ENCODE results near the gene NT5DC1. TPM values are rescaled to one million over a fixed set of nuclear protein-coding genes. Genes with fewer than 3 reads are reported as not detected.

NT5DC1 gene
- total RNA-seq, 2 experiments from 2014 or later: 51.1 to 51.3 TPM

DNA sequence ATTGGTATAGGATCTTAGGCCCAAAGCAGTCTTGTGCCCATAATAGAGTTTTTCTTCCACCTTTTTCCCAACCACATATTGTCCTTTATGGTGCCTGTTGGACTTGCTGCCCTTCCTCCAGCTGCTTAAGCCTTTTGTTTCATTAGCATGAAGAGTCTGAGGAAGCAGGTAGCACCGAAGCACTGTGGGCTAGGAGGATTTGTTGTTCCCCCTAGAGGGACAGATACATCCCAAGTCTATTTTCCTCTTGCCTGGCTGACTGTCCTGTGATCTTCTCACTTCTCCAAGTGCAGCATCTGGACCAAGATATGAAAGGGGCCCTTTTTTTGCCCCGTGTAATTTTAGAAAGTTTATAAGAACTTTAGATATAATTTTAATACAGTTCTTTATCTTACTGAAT lies 75.9 kb downstream of the NT5DC1 start:
- POLR2A ChIA-PET: no interaction called here
- no peak overlapping the region for H3K27ac Mint-ChIP-seq

DNA sequence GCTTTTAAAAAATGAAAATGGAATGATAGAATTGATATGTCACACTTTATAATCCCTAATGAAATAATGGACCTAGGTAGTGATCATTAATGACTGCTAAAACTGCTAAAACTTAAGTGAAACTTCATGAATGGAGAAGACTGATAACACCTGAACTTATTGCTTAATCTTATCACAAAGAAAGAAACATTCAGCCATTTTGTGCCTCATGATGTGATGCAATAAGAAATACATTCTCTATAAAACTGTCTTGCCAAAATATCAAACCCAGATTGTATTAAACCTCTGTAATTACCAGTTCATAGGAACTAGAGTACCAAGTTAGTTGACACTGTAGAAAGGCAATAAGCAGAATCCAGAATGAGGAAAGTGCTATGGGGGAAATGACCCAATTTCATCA lies 79.7 kb downstream of the NT5DC1 start:
- H3K27me3 Mint-ChIP-seq: no peaks in the 10 kb centered on the region
- H3K36me3 Mint-ChIP-seq: peaks cover 13% of the 10 kb centered on the region
- no peak for DNase-seq
- intact Hi-C loops (cut with micrococcal nuclease): no loop called here
- no peaks in the 10 kb centered on the region for H3K4me1 Mint-ChIP-seq (ENCODE audit: low read depth)
- H3K4me3 Mint-ChIP-seq: no peak overlapping the region
- H3K9me3 Mint-ChIP-seq: peaks cover 6% of the 10 kb centered on the region
- ChIA-PET POLR2A (no interaction called here), CTCF (no interaction called here)
- no peak overlapping the region for H3K27ac Mint-ChIP-seq

More for the DNA sequence above, 75.9 kb downstream of the NT5DC1 start:
- DNase-seq: no peak
- Mint-ChIP-seq H3K4me1 (ENCODE audit: low read depth) (no peaks in the 10 kb centered on the region), H3K4me3 (no peak overlapping the region), H3K36me3 (peaks cover 26% of the 10 kb centered on the region), H3K27me3 (no peaks in the 10 kb centered on the region), H3K9me3 (peaks cover 19% of the 10 kb centered on the region)
- CTCF ChIA-PET: no interaction called here
- intact Hi-C loops (cut with micrococcal nuclease): no loop called here

DNA sequence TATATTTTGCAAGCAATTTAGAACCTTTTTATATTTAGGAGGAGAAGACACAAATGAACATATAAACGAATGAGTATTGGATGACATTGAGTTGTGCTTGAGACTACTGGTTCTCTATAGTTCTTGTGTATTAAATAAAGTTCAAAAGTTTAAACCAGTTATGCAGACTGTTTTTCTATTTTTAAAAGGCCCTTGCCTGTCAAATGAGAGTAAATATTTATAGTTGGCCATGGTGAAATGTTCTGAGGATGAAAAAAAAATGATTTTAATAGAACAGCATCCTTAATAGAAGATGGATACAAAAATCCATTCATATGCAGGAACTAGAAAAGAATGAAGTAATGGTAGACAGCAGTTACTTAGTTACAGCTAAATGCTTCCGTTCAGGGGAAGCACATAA lies 88.8 kb downstream of the NT5DC1 start:
- no peak overlapping the region for H3K27ac Mint-ChIP-seq
- CTCF ChIA-PET: no interaction called here

DNA sequence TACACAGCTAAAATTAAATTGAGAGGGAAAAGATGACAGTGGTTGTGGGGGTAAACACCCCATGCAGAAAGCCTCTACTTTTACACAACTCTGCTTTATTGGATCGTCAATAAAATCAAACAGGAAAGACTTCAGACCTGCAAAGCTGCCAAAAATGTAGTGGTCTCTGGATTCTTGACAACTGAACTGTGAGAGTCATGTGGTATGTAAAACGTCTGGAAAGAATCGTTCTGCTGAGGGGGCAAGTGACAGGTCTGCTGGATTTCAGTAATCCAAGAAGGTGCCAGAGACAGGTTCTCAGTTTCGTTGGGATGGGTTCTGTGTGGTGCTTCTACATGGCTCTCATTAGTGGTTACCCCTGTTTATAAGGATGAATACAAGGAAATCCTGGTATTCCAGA lies 89.9 kb downstream of the NT5DC1 start:
- Mint-ChIP-seq H3K4me1 (ENCODE audit: low read depth) (no peaks in the 10 kb centered on the region), H3K4me3 (no peak overlapping the region), H3K27ac (no peak overlapping the region), H3K9me3 (no peaks in the 10 kb centered on the region), H3K27me3 (no peaks in the 10 kb centered on the region), H3K36me3 (peaks cover 10% of the 10 kb centered on the region)
- CTCF ChIA-PET: no interaction called here
- no peak for DNase-seq
- intact Hi-C loops (cut with micrococcal nuclease): no loop called here
- POLR2A ChIA-PET: no interaction called here

More for the DNA sequence above, 88.8 kb downstream of the NT5DC1 start:
- peaks cover 10% of the 10 kb centered on the region for H3K36me3 Mint-ChIP-seq
- H3K4me1 Mint-ChIP-seq (ENCODE audit: low read depth): no peaks in the 10 kb centered on the region
- no peak for DNase-seq
- no peak overlapping the region for H3K4me3 Mint-ChIP-seq
- H3K27me3 Mint-ChIP-seq: no peaks in the 10 kb centered on the region
- no peaks in the 10 kb centered on the region for H3K9me3 Mint-ChIP-seq
- intact Hi-C loops (cut with micrococcal nuclease): no loop called here
- POLR2A ChIA-PET: no interaction called here

DNA sequence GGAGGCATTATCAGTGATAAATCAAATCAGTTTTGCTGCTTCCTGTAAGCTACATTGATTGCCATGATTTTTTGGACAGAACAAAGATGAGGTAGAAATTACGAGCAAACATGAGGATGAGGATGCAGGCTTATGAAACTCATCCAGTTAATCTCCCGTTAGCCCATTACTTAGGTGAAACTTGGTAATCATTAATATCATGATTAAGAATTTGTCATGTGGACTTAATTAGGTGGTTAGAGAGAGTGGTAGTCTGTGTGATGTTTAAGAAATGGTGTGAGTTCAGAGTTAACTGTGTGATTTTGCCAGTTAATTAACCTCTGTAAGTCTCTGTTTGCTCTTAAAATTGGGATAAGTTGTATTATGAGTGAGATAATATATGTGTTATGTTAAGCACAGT lies 91.2 kb downstream of the NT5DC1 start:
- Mint-ChIP-seq H3K4me1 (ENCODE audit: low read depth) (no peaks in the 10 kb centered on the region), H3K27ac (no peak overlapping the region), H3K9me3 (no peaks in the 10 kb centered on the region), H3K4me3 (no peak overlapping the region), H3K27me3 (no peaks in the 10 kb centered on the region), H3K36me3 (peaks cover 3% of the 10 kb centered on the region)
- DNase-seq: no peak
- intact Hi-C loops (cut with micrococcal nuclease): no loop called here
- CTCF ChIA-PET: no interaction called here
- POLR2A ChIA-PET: no interaction called here

DNA sequence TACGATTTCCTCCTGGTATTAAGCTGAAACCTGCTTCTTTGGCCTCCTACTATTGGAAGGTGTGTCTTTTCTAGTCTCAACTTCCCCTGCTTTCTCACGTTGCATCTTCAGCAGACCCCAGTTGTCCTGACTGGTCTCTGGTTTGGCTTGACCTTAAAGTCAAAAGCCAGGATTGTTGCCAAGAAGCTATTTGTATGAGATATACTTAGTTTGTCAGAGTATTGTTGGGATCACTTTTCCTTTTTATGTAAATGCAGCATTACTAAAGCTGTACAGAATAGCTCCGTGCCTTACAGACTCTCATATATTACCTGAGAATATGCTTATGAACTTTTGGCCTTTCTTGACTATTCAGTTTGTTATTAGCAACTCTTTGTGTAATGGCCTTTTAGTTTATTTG lies 92.1 kb downstream of the NT5DC1 start:
- ChIA-PET POLR2A (no interaction called here), CTCF (no interaction called here)
- no peak overlapping the region for H3K4me3 Mint-ChIP-seq
- no peak for DNase-seq
- H3K27ac Mint-ChIP-seq: no peak overlapping the region
- intact Hi-C loops (cut with micrococcal nuclease): no loop called here
- H3K36me3 Mint-ChIP-seq: peaks cover 4% of the 10 kb centered on the region
- H3K27me3 Mint-ChIP-seq: no peaks in the 10 kb centered on the region
- no peaks in the 10 kb centered on the region for H3K4me1 Mint-ChIP-seq (ENCODE audit: low read depth)
- no peaks in the 10 kb centered on the region for H3K9me3 Mint-ChIP-seq

DNA sequence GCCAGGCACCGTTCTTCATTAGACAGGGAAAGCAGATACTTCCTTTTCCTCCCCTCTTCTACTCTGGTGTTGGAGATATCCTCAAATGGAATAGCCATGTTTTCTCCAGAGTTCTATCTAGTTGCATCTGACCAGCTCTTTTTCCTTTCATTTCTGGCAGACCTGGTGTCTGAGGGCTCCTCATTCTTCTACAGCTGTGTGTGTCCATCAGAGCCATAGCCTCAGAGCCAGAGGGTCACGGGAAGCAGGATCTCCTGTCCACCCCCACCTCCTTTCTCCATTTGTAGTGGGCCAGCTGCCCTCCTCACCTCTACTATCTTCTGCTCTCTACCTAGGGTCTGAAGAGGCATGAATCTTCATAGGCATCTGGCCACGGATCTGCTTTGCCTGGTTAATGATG lies 96.2 kb downstream of the NT5DC1 start:
- ChIA-PET CTCF (no interaction called here), POLR2A (no interaction called here)
- Mint-ChIP-seq H3K36me3 (peaks cover 4% of the 10 kb centered on the region), H3K27ac (no peak overlapping the region), H3K4me3 (no peak overlapping the region), H3K27me3 (no peaks in the 10 kb centered on the region), H3K4me1 (ENCODE audit: low read depth) (no peaks in the 10 kb centered on the region), H3K9me3 (no peaks in the 10 kb centered on the region)
- intact Hi-C loops (cut with micrococcal nuclease): no loop called here
- no peak for DNase-seq

DNA sequence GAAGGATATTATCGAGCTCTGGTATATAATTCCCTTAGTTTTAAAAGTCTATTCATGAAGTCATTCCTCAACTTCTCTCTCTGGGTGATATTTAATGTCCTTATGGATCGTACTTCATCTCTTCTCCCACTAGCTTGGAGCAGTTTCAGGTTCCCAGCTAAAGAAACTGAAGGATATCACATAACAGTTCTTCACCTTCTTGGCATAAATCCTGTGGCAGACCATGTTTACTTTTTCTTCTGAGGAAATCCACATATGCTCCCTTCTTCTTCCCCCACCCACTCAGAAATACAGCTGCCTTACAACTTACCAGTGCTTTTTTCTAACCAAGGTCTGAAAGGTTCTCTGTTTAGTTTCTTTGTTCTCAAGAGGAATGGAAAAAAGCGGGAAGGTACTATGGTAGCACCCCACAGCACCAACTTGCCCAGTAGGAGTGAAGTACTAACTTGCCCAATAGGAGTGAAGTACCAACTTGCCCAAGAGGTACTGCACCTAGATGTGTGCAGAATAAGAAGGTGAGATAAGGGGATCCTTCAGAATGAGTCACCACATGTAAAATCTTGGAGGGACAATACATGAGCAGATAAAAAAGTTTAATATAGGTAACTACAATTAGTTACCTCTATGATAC lies 100.1 kb downstream of the NT5DC1 start:
- Mint-ChIP-seq H3K4me1 (ENCODE audit: low read depth) (no peaks in the 10 kb centered on the region), H3K27ac (no peak overlapping the region), H3K36me3 (peaks cover 4% of the 10 kb centered on the region), H3K27me3 (no peaks in the 10 kb centered on the region), H3K4me3 (no peak overlapping the region), H3K9me3 (no peaks in the 10 kb centered on the region)
- intact Hi-C loops (cut with micrococcal nuclease): no loop called here
- DNase-seq: no peak
- CTCF ChIA-PET: no interaction called here
- POLR2A ChIA-PET: no interaction called here

DNA sequence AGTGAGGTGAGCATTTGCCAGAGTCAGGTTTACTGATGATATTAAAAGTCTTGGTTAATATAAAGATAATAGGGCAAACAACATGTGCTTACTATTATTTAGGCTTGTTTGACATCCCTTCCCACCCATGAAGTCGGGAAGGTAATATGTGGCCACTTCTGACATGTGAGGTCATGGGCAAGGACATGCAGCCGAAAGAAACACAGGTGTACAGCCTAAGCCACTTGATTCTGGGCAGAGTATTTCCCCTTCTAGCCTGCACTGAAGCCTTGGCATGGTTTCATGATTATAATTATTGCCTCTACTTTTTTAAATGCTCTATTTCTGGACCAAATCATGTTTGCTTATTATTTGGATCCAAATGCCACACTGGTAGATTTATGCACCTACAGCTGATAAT lies 100.9 kb downstream of the NT5DC1 start:
- Mint-ChIP-seq H3K27ac (no peak overlapping the region), H3K9me3 (no peaks in the 10 kb centered on the region), H3K4me3 (no peak overlapping the region), H3K36me3 (peaks cover 4% of the 10 kb centered on the region), H3K4me1 (ENCODE audit: low read depth) (no peaks in the 10 kb centered on the region), H3K27me3 (no peaks in the 10 kb centered on the region)
- ChIA-PET POLR2A (no interaction called here), CTCF (no interaction called here)
- intact Hi-C loops (cut with micrococcal nuclease): no loop called here
- no peak for DNase-seq

DNA sequence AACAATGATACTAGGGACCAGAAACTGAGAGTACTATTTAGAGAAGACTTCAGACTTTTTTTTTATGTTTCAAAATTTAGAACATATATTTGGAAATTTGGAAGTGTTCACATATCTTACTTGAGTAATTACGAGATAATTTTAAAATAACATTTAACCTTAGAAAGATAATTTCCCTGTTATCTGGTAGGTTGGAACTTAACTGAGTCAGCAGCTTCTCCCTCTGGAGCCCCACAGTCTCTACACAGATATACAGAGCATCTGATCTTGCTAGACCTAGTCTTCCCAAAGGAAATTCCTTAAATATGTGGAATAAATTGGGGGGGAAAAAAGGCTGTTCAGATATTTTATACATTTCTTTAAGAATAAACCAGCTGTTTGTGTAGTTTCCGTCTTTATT lies 104.6 kb downstream of the NT5DC1 start:
- DNase-seq: no peak
- Mint-ChIP-seq H3K4me3 (no peak overlapping the region), H3K27ac (no peak overlapping the region), H3K36me3 (no peaks in the 10 kb centered on the region), H3K9me3 (no peaks in the 10 kb centered on the region), H3K27me3 (no peaks in the 10 kb centered on the region), H3K4me1 (ENCODE audit: low read depth) (no peaks in the 10 kb centered on the region)
- POLR2A ChIA-PET: no interaction called here
- intact Hi-C loops (cut with micrococcal nuclease): no loop called here
- CTCF ChIA-PET: interaction anchor here (0.6 kb wide), 1 partner anchor 366 kb away, joined by 3 read pairs; no protein-coding TSS in a partner anchor

DNA sequence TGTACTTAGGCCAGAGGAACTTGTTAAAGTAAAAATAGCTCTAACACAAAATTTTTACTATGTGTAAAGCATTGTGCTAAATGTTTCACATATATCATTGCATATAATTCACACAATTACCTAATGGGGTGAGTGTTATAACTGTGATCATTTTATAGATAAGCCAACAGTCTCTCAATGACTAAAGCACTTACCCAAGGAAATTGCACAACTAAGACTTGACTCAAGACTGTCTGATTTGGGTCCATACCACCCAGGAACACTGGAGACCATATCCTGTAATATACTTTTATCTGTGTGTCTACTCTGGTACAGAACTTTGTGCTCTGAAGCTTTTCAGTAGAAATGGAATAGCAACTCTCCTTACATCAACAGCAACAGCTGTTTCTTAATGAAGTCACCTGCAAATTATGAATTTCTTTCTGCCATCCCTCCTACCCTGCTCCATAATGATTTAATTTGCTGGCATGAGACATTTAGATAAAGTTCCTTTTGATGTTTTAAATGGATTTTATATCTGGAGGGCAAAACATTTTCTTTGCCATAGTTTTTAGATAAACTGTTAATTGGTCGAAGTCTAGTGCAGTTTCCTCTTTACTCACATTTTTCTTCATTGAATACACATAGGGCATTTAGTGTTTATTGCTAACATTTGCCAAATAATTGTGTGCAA lies 105.7 kb downstream of the NT5DC1 start:
- H3K4me3 Mint-ChIP-seq: no peak overlapping the region
- H3K36me3 Mint-ChIP-seq: no peaks in the 10 kb centered on the region
- DNase-seq: no peak
- CTCF ChIA-PET: interaction anchor here (1.0 kb wide), 1 partner anchor 12 kb away, joined by 3 read pairs; no protein-coding TSS in a partner anchor
- no peaks in the 10 kb centered on the region for H3K9me3 Mint-ChIP-seq
- no peaks in the 10 kb centered on the region for H3K4me1 Mint-ChIP-seq (ENCODE audit: low read depth)
- no peaks in the 10 kb centered on the region for H3K27me3 Mint-ChIP-seq
- POLR2A ChIA-PET: no interaction called here
- intact Hi-C loops (cut with micrococcal nuclease): no loop called here
- no peak overlapping the region for H3K27ac Mint-ChIP-seq

DNA sequence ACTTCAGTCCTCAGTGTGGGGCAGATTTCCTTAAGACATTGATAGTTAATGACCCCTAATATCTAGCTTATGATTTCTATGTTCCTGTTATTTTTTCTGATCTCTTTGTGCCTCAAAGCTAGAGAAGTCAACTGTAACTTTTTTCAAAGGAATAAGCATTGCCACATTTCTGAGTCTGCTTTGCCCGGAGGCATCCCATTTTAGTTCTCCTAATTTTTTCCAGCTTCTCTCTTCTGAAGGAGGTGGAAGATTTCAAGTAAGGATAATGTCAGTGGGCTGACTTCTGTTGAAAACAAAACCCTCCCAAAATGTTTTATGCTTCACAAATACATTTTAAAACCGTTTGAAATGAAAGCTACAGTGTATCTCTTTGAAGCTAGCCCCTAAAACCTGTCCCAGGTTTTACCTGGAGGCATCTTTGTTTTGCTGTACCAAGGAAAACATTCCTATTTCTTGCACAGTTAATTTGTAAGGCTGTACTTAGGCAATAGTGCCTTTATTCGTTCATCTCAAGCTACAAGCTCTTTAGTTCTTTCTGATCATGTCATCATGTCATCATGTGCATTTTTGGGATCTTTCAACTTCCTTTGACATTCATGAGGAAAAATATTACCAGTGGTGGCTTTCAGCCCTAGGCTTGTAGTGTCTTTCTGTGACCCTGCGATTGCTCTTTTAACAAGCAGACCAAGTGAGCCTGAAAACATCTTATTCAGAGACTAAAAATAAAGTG lies 107.6 kb downstream of the NT5DC1 start:
- Mint-ChIP-seq H3K4me1 (ENCODE audit: low read depth) (no peaks in the 10 kb centered on the region), H3K36me3 (no peaks in the 10 kb centered on the region), H3K4me3 (no peak overlapping the region), H3K27me3 (no peaks in the 10 kb centered on the region), H3K27ac (no peak overlapping the region), H3K9me3 (no peaks in the 10 kb centered on the region)
- DNase-seq: no peak
- intact Hi-C loops (cut with micrococcal nuclease): no loop called here
- ChIA-PET POLR2A (no interaction called here), CTCF (interaction anchor here (0.6 to 1.3 kb wide), 3 partner anchors 10 to 355 kb away, joined by 3 to 8 read pairs (median 3); no protein-coding TSS in a partner anchor)

DNA sequence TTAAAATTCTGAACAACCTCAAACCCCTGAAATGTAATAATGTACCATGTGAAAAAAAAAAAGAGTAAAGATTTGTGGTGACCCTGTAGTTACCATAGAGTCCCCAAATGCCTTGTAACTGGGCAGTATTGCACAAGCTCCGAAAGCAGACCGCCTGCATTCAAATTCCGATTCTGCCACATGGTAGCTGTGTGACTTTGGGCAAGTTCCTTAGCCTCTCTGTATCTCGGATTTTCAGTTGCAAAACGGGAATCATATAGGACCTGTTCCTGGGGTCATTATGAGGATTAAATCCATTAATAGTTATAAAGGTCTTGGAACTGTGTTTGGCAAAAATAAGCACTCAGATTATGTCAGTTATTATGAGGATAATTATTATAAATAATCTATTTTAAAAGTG lies 109.7 kb downstream of the NT5DC1 start:
- no peaks in the 10 kb centered on the region for H3K4me1 Mint-ChIP-seq (ENCODE audit: low read depth)
- CTCF ChIA-PET: interaction anchor here (1.4 kb wide), 1 partner anchor 8 kb away, joined by 3 read pairs; no protein-coding TSS in a partner anchor

More for the DNA sequence above, 109.7 kb downstream of the NT5DC1 start:
- intact Hi-C loops (cut with micrococcal nuclease): no loop called here
- Mint-ChIP-seq H3K4me3 (no peak overlapping the region), H3K27me3 (no peaks in the 10 kb centered on the region), H3K36me3 (no peaks in the 10 kb centered on the region), H3K9me3 (no peaks in the 10 kb centered on the region), H3K27ac (no peak overlapping the region)
- POLR2A ChIA-PET: no interaction called here
- no peak for DNase-seq
